Heart left ventricle (tissue), 16 donors: ENCODE results near the gene ST8SIA6. TPM values are rescaled to one million over a fixed set of nuclear protein-coding genes. Genes with fewer than 3 reads are reported as not detected.
A peak's percentile ranks its signal among the peaks of the same experiment; 100 is the strongest.
"Not testable (repeated sequence)": the region's sequence is repeated elsewhere in the genome, so short reads cannot be mapped to it uniquely, and the experiment has no call there.

Experiments used
- ATAC-seq, 4 donors: fragments of 200-7000 bp; cut with Tn5 transposase; one replicate each; pipeline ENCODE4 v1.9.1; 2020 to 2022; ENCODE audit warnings: moderate library complexity in 4 of 4, mild to moderate bottlenecking in 3 of 4, moderate number of reproducible peaks in 1 of 4
- DNase-seq, 5 donors: peaks; one replicate each; pipeline ENCODE4 v3.0.0-alpha.2; 2020
- H3K27ac ChIP-seq, 12 donors: fragments of 200-600 bp; sonication (generic) in 4 of 12; one replicate each; pipeline versions ENCODE4 v1.5.0 to v1.8.0; 2016 to 2022; ENCODE audit warnings: mild to moderate bottlenecking in 2 of 12
- H3K27me3 ChIP-seq, 9 donors: fragments of 200-600 bp; sonication (generic) in 2 of 9; one replicate each; pipeline versions ENCODE4 v1.5.1 to v1.8.0; 2016 to 2022; ENCODE audit warnings: mild to moderate bottlenecking in 3 of 9
- H3K36me3 ChIP-seq, 9 donors: fragments of 200-600 bp; sonication (generic) in 2 of 9; one replicate each; pipeline versions ENCODE4 v1.5.0 to v1.8.0; 2018 to 2022; ENCODE audit warnings: mild to moderate bottlenecking in 2 of 9
- H3K4me1 ChIP-seq, 12 donors: fragments of 200-600 bp; sonication (generic) in 4 of 12; one replicate each; pipeline versions ENCODE4 v1.5.0 to v1.8.0; 2016 to 2022; ENCODE audit warnings: mild to moderate bottlenecking in 3 of 12
- H3K4me3 ChIP-seq, 12 donors: fragments of 200-600 bp; sonication (generic) in 4 of 12; one replicate each; pipeline versions ENCODE4 v1.5.0 to v1.8.0; 2017 to 2022; ENCODE audit warnings: mild to moderate bottlenecking in 9 of 12, moderate library complexity in 4 of 12
- H3K9me3 ChIP-seq, 12 donors: fragments of 200-600 bp; sonication (generic) in 4 of 12; one replicate each; pipeline versions ENCODE4 v1.5.0 to v1.8.0; 2016 to 2022; ENCODE audit warnings: mild to moderate bottlenecking in 1 of 12
- POLR2A ChIP-seq, 2 donors: fragments of 450-650 bp; IDR thresholded peaks; one replicate each; pipeline ENCODE4 v1.6.1; 2017; ENCODE audit warnings: antibody characterized with exemption in 2 of 2, mild to moderate bottlenecking in 2 of 2, moderate library complexity in 2 of 2
- WGBS, 4 donors: extraction: QIAGEN DNeasy Blood & Tissue Kit in 2 of 4; methylation state at CpG; one replicate each; pipeline versions ENCODE4 v1.1.5 to v1.1.7; 2013 to 2018; 5-methylcytosine and 5-hydroxymethylcytosine counted together
- intact Hi-C, 10 donors: fragments of 100-400 bp; cut with DNase I; formaldehyde crosslinking; loops; one replicate each; pipeline versions ENCODE4 v1.11.1 to v1.14.2; 2022
- polyA plus RNA-seq, 2 donors: library from polyadenylated mRNA; stranded (reverse); fragments of 200-250 nt; gene quantifications; one replicate each; pipeline ENCODE4 v1.2.3, GENCODE V29; 2013
- total RNA-seq, 9 donors: library from RNA; depleted of rRNA in 2 of 9; stranded (reverse); fragments of >200 nt in 2 of 9; fragmentation: NEBNext Ultra II Directional in 3 of 9; extraction: Animal tissue kit (Norgen Biotek cat#: 25700) in 3 of 9; gene quantifications; one replicate each; pipeline versions ENCODE4 v1.1.0 to v1.2.4, GENCODE V29; 2016 to 2023
- TF ChIP-seq, protein P1 (sequence below), 12 donors: fragments of 200-600 bp; sonication (generic) in 4 of 12; IDR thresholded peaks; one replicate each; pipeline versions ENCODE4 v1.5.0 to v1.8.0; 2018 to 2022; ENCODE audit warnings: antibody characterized with exemption in 12 of 12, mild to moderate bottlenecking in 5 of 12
- donor health status: ischemic (EF 13 %, LVEDD 7.1; RV severe dilation, severe dysfunction).
- donor health status: healthy with polysubstance abuse.
- donor health status: DM: no; HTN: yes; CAD: no.
- donor health status: DM: no; HTN: no; CAD: no.
- donor health status: ischemic (EF 25% LVEDD 6.9; RV normal size, moderate dysfunction).
- donor health status: ischemic (EF 25% LVEDD 5.7; RV mildly dilated, moderate dysfunction).
- donor health status: healthy.
- donor health status: DM: yes; HTN: yes; CAD: no.
- donor health status: ischemic (EF 35%, LVEDD 5.7; RV mildly dilated, moderate dysfunction).
- donor health status: nonischemic (EF 11% LVEDD 7.7; RV severe dilation, severe dysfunction).
- donor health status: DM: yes; HTN: yes; CAD: no.
- donor health status: PGD.
- donor health status: ischemic (EF 29% LVEDD 5.4; RV normal size, mild dysfunction).
- donor health status: nonischemic (EF 23%, LVEDD 6.1; RV moderate dilation, normal function).

The ST8SIA6 gene
- total and polyA plus RNA-seq, 11 donors = 0.80 to 10.1 (median 5.0) TPM

DNA sequence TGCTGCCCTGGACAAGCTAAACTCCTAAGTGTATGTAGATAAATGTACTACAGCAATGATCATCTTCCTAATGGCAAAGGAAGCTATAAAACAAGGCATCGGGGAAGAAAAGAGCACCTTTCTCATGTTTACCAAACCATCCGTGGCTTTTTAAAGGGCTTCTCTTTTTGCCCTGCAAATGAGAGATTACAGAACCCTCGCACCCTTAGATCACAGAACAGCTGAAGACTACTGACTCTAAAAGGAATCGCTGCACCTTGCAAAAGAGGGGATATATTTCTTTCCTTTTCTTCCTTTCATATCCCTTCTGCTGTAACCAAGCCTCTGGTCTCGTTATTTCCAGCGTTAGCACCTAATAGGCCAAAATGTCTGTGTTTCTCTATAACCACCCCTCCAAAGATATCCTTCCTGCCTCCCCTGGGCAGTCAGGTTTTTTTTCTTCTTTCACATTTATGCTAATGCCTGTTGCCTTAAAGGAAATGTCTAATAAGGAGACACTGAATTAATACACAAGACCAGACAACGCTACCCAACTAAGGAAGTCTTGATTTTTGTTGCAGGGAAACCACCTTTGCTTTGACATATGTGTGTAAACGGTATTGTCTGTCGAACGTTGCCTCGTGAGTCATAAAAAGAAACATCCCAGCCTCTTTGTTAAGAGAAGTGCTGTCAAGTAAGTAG lies 10.5 kb downstream of the ST8SIA6 start:
- no peak for TF ChIP-seq POLR2A (IDR thresholded peaks at IDR 0.05)
- TF ChIP-seq, protein P1, sequence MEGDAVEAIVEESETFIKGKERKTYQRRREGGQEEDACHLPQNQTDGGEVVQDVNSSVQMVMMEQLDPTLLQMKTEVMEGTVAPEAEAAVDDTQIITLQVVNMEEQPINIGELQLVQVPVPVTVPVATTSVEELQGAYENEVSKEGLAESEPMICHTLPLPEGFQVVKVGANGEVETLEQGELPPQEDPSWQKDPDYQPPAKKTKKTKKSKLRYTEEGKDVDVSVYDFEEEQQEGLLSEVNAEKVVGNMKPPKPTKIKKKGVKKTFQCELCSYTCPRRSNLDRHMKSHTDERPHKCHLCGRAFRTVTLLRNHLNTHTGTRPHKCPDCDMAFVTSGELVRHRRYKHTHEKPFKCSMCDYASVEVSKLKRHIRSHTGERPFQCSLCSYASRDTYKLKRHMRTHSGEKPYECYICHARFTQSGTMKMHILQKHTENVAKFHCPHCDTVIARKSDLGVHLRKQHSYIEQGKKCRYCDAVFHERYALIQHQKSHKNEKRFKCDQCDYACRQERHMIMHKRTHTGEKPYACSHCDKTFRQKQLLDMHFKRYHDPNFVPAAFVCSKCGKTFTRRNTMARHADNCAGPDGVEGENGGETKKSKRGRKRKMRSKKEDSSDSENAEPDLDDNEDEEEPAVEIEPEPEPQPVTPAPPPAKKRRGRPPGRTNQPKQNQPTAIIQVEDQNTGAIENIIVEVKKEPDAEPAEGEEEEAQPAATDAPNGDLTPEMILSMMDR (IDR thresholded peaks at IDR 0.05) = no peak
- peaks cover 0 to 16% (median 4%) of the 10 kb centered on the region in 12 donors for H3K9me3 ChIP-seq
- ATAC-seq (peak in 1 of 4 donors; percentile 47), DNase-seq (no peak)
- WGBS, 4 donors = 49 to 60% (median 49%) methylated on average over 11 of the region's 11 CpGs
- intact Hi-C loops = no loop called here
- H3K4me3 ChIP-seq = no peak overlapping the region
- peak overlapping the region in 9 of 12 donors; percentile 61 to 84 (median 70) for H3K27ac ChIP-seq
- peaks cover 0 to 8% (median 0%) of the 10 kb centered on the region in 9 donors for H3K36me3 ChIP-seq
- H3K4me1 ChIP-seq = peaks cover 0 to 17% (median 9%) of the 10 kb centered on the region in 12 donors
- no peaks in the 10 kb centered on the region for H3K27me3 ChIP-seq

DNA sequence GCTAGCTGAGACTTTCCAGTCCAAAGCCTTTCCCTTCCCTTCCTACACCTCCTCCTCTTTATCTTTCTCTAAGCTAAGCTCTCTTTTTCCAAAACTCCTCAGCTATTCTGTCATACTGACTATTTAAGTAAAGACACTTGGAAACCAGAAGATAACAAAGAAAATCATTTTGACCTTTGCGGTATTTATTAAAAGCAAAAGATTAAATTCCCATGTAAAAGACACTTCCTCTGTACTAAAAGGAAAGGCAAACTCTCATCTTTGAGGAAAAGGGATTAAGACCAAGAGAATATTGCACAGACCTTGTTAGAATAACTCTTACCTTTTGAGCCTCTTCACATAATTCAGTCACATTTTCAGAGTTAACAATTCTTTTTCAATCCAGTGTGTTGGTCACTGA lies 15.8 kb downstream of the ST8SIA6 start:
- Histone ChIP-seq H3K27ac (no peak overlapping the region), H3K4me1 (peaks cover 0 to 10% (median 2%) of the 10 kb centered on the region in 12 donors), H3K4me3 (no peak overlapping the region), H3K36me3 (no peaks in the 10 kb centered on the region), H3K9me3 (no peaks in the 10 kb centered on the region), H3K27me3 (peaks cover 0 to 3% (median 0%) of the 10 kb centered on the region in 9 donors)
- no peak for TF ChIP-seq POLR2A (IDR thresholded peaks at IDR 0.05)
- TF ChIP-seq, protein P1 (IDR thresholded peaks at IDR 0.05) = no peak
- no peak for DNase-seq
- intact Hi-C loops = loop anchor here in 2 of 10 donors (10.0 kb wide), 2 partner anchors 184 to 594 kb away; no protein-coding TSS in a partner anchor
- WGBS, 4 donors = 53 to 66% (median 59%) methylated on average over 1 of the region's 1 CpG
- ATAC-seq = no peak

DNA sequence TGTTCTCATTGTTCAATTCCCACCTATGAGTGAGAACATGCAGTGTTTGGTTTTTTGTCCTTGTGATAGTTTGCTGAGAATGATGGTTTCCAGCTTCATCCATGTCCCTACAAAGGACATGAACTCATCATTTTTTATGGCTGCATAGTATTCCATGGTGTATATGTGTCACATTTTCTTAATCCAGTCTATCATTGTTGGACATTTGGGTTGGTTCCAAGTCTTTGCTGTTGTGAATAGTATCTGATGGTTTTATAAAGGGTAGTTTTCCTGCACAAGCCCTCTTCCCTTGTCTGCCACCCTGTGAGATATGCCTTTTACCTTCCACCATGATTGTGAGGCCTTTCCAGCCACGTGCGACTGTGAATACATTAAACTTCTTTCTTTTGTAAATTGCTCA lies 17.8 kb downstream of the ST8SIA6 start:
- not testable (repeated sequence) for H3K27ac ChIP-seq, DNase-seq, H3K9me3 ChIP-seq, H3K4me1 ChIP-seq, H3K4me3 ChIP-seq, H3K27me3 ChIP-seq, H3K36me3 ChIP-seq, ATAC-seq
- intact Hi-C loops = loop anchor here in 2 of 10 donors (10.0 kb wide), 2 partner anchors 182 to 592 kb away; no protein-coding TSS in a partner anchor
- 93 to 97% (median 97%) methylated on average over 2 of the region's 2 CpGs for WGBS, 4 donors

DNA sequence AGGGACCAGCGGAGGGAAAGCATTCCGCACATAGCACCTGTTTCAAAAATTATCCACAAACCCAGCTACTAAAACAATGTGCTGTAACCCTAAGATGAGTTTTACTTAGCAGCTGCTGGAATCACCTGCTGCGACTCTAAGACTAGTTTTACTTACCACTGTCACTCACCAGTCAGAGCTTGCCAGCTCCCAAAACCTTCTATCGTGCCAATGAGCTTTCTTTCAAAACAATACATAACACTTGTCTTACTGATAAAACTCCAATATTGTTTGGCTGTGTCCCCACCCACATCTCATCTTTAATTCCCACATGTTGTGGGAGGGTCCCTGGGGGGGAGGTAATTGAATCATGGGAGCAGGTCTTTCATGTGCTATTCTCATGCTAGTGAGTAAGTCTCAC lies 18.4 kb downstream of the ST8SIA6 start:
- ATAC-seq (no peak), DNase-seq (no peak)
- Histone ChIP-seq H3K4me3 (no peak overlapping the region), H3K27ac (no peak overlapping the region), H3K27me3 (peaks cover 0 to 5% (median 0%) of the 10 kb centered on the region in 9 donors), H3K36me3 (no peaks in the 10 kb centered on the region), H3K9me3 (no peaks in the 10 kb centered on the region), H3K4me1 (peaks cover 0 to 11% (median 5%) of the 10 kb centered on the region in 12 donors)
- intact Hi-C loops = loop anchor here in 2 of 10 donors (10.0 kb wide), 2 partner anchors 181 to 591 kb away; no protein-coding TSS in a partner anchor
- TF ChIP-seq POLR2A (IDR thresholded peaks at IDR 0.05) = no peak
- TF ChIP-seq, protein P1 (IDR thresholded peaks at IDR 0.05) = no peak
- 83 to 91% (median 85%) methylated on average over 4 of the region's 4 CpGs for WGBS, 4 donors
